ENCODE data around the gene SMG9. TPM values are rescaled to one million over a fixed set of nuclear protein-coding genes. Genes with fewer than 3 reads are reported as not detected.

The SMG9 gene
- polyA plus RNA-seq, 3 donors, result 1.3 to 26.1 (median 2.4) TPM

GRCh38 chr19:43790587-43790986 is 35.8 kb upstream of the SMG9 start:
- H4K20me1 ChIP-seq (ENCODE audit: insufficient read depth, low read length), result no peaks in the 10 kb centered on the region
- Mint-ChIP-seq H3K4me1 (peaks cover 3% of the 10 kb centered on the region), H3K4me3 (no peak overlapping the region), H3K9me3 (peaks cover 0 to 4% (median 1%) of the 10 kb centered on the region in 7 donors), H3K36me3 (no peaks in the 10 kb centered on the region), H3K27me3 (ENCODE audit: low read depth in 3 of 3) (peaks cover 14 to 33% (median 15%) of the 10 kb centered on the region in 3 donors), H3K27ac (no peak overlapping the region)
- H3K4me2 ChIP-seq (replicated peaks; ENCODE audit: extremely low read depth, low read length, poor library complexity, severe bottlenecking), result no peak overlapping the region
- H3K27ac ChIP-seq (ENCODE audit: low read depth in 1 of 2, low read length in 2 of 2), result no peak overlapping the region
- no peaks in the 10 kb centered on the region for H3K79me2 ChIP-seq (ENCODE audit: insufficient read depth, low read length)
- H3K9ac ChIP-seq (ENCODE audit: insufficient read depth, low read length, poor library complexity, severe bottlenecking), result no peak overlapping the region
- H2AFZ ChIP-seq (ENCODE audit: insufficient read depth, low read depth, low read length, poor library complexity, severe bottlenecking), result no peak overlapping the region
- no peaks in the 10 kb centered on the region for H3K9me3 ChIP-seq (replicated peaks in 1 of 2; ENCODE audit: control insufficient read depth in 1 of 2, insufficient read depth in 1 of 2, low read length in 2 of 2)
- no peak overlapping the region for H3K4me3 ChIP-seq (replicated peaks in 1 of 3; ENCODE audit: low read depth in 2 of 3, low read length in 3 of 3)
- H3K4me1 ChIP-seq (ENCODE audit: control insufficient read depth in 1 of 2, insufficient read depth in 2 of 2, low read length in 2 of 2), result no peaks in the 10 kb centered on the region
- H3K36me3 ChIP-seq (replicated peaks in 1 of 2; ENCODE audit: control insufficient read depth in 1 of 2, insufficient read depth in 2 of 2, low read length in 2 of 2), result no peaks in the 10 kb centered on the region
- DNase-seq, result no peak
- TF ChIP-seq, protein P1, sequence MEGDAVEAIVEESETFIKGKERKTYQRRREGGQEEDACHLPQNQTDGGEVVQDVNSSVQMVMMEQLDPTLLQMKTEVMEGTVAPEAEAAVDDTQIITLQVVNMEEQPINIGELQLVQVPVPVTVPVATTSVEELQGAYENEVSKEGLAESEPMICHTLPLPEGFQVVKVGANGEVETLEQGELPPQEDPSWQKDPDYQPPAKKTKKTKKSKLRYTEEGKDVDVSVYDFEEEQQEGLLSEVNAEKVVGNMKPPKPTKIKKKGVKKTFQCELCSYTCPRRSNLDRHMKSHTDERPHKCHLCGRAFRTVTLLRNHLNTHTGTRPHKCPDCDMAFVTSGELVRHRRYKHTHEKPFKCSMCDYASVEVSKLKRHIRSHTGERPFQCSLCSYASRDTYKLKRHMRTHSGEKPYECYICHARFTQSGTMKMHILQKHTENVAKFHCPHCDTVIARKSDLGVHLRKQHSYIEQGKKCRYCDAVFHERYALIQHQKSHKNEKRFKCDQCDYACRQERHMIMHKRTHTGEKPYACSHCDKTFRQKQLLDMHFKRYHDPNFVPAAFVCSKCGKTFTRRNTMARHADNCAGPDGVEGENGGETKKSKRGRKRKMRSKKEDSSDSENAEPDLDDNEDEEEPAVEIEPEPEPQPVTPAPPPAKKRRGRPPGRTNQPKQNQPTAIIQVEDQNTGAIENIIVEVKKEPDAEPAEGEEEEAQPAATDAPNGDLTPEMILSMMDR (IDR thresholded peaks at IDR 0.05), result no peak
- 4% methylated on average over 2 of the region's 3 CpGs for WGBS (ENCODE audit: insufficient coverage)
- peaks cover 0 to 14% of the 10 kb centered on the region in 2 donors for H3K27me3 ChIP-seq (ENCODE audit: control insufficient read depth in 2 of 2, insufficient read depth in 2 of 2, low read length in 2 of 2)
- intact Hi-C loops (cut with micrococcal nuclease), result no loop called here

DNA sequence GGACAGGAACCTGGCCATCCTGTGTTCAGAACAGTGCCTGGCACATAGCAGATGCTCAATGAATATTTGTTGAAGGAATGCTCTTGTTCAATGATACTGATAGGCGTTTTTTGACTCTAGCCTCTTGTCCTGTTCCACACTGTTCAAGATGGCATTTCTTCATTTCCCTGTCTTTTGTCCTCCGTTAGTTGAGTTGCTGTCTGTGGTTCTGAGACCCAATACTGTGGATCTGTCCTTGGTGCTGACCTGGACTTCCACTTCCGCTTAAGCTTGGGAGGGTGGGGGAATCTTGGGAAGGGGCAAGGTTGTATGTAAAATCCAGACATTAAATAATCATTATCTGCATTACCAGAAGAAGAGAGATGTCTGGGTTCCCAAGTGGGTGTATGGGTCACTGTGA is 34.3 kb upstream of the SMG9 start:
- H3K36me3 Mint-ChIP-seq, result no peaks in the 10 kb centered on the region
- Histone ChIP-seq H3K9ac (ENCODE audit: insufficient read depth, low read length, poor library complexity, severe bottlenecking) (no peak overlapping the region), H3K79me2 (ENCODE audit: insufficient read depth, low read length) (peaks cover 7% of the 10 kb centered on the region), H3K27ac (ENCODE audit: low read depth in 1 of 2, low read length in 2 of 2) (no peak overlapping the region), H3K27me3 (ENCODE audit: control insufficient read depth in 2 of 2, insufficient read depth in 2 of 2, low read length in 2 of 2) (peaks cover 0 to 9% of the 10 kb centered on the region in 2 donors), H3K4me1 (ENCODE audit: control insufficient read depth in 1 of 2, insufficient read depth in 2 of 2, low read length in 2 of 2) (peaks cover 13 to 14% of the 10 kb centered on the region in 2 donors), H3K36me3 (replicated peaks in 1 of 2; ENCODE audit: control insufficient read depth in 1 of 2, insufficient read depth in 2 of 2, low read length in 2 of 2) (no peaks in the 10 kb centered on the region), H2AFZ (ENCODE audit: insufficient read depth, low read depth, low read length, poor library complexity, severe bottlenecking) (no peak overlapping the region), H4K20me1 (ENCODE audit: insufficient read depth, low read length) (no peaks in the 10 kb centered on the region), H3K4me2 (replicated peaks; ENCODE audit: extremely low read depth, low read length, poor library complexity, severe bottlenecking) (no peak overlapping the region), H3K4me3 (replicated peaks in 1 of 3; ENCODE audit: low read depth in 2 of 3, low read length in 3 of 3) (no peak overlapping the region), H3K9me3 (replicated peaks in 1 of 2; ENCODE audit: control insufficient read depth in 1 of 2, insufficient read depth in 1 of 2, low read length in 2 of 2) (no peaks in the 10 kb centered on the region)
- no peak overlapping the region for H3K4me3 Mint-ChIP-seq
- peaks cover 0 to 2% (median 0%) of the 10 kb centered on the region in 7 donors for H3K9me3 Mint-ChIP-seq
- H3K27me3 Mint-ChIP-seq (ENCODE audit: low read depth in 3 of 3), result peaks cover 12 to 24% (median 15%) of the 10 kb centered on the region in 3 donors
- DNase-seq, result peak in 1 of 3 donors; percentile 23
- 0% methylated on average over 1 of the region's 3 CpGs for WGBS (ENCODE audit: insufficient coverage)
- TF ChIP-seq, protein P1 (IDR thresholded peaks at IDR 0.05), result no peak
- intact Hi-C loops (cut with micrococcal nuclease), result loop anchor here in 1 of 2 donors (10.0 kb wide), 1 partner anchor 124 kb away; no protein-coding TSS in a partner anchor
- peaks cover 18% of the 10 kb centered on the region for H3K4me1 Mint-ChIP-seq
- H3K27ac Mint-ChIP-seq, result no peak overlapping the region

Data from CD14-positive monocyte (primary cell).